ENCODE data around the gene MFAP3.

DNA sequence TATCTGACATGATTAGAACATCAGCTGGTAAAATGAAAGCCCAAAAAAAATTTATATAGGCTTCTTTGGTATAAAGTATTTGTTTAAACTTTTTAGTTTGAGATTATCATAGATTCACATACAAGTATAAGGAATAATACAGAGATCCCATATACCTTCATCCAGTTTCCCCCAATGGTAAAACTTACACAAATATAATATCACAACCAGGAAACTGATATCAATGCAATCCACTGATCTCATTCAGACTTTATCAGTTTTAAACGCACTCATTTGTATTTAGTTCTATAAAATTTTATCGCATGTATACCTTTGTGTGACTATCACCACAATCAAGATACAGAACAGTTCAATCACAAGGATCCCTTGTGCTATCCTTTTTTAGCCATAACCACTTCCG is 3.8 kb upstream of the MFAP3 start:
- TF ChIP-seq, protein P1, sequence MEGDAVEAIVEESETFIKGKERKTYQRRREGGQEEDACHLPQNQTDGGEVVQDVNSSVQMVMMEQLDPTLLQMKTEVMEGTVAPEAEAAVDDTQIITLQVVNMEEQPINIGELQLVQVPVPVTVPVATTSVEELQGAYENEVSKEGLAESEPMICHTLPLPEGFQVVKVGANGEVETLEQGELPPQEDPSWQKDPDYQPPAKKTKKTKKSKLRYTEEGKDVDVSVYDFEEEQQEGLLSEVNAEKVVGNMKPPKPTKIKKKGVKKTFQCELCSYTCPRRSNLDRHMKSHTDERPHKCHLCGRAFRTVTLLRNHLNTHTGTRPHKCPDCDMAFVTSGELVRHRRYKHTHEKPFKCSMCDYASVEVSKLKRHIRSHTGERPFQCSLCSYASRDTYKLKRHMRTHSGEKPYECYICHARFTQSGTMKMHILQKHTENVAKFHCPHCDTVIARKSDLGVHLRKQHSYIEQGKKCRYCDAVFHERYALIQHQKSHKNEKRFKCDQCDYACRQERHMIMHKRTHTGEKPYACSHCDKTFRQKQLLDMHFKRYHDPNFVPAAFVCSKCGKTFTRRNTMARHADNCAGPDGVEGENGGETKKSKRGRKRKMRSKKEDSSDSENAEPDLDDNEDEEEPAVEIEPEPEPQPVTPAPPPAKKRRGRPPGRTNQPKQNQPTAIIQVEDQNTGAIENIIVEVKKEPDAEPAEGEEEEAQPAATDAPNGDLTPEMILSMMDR (optimal IDR thresholded peaks at IDR 0.05 in 1 of 3, IDR thresholded peaks at IDR 0.05 in 1 of 3, conservative IDR thresholded peaks at IDR 0.05 in 1 of 3; ENCODE audit: extremely low read depth in 1 of 3, insufficient read depth in 2 of 3, low read length in 3 of 3), result no peak
- TF ChIP-seq EZH2 (IDR thresholded peaks at IDR 0.05; ENCODE audit: low read length), result no peak
